H1 (cell line): ENCODE results near the gene TELO2. TPM values are rescaled to one million over a fixed set of nuclear protein-coding genes. Genes with fewer than 3 reads are reported as not detected.

Source experiments
- ASH2L ChIP-seq: fragments of 200-600, 300-600 bp; sonication (generic); IDR thresholded peaks from one replicate; pipeline ENCODE4 v1.7.1; 2017; ENCODE audit warnings: low read length
- HDAC6 ChIP-seq: IDR thresholded peaks from one replicate; pipeline ENCODE4 v1.7.1; 2012; ENCODE audit warnings: low read depth, mild to moderate bottlenecking, inconsistent platforms, low read length, moderate library complexity
- RNF2 ChIP-seq: fragments of 200-900, 300-1000 bp; sonication (generic); IDR thresholded peaks from 2 replicates; pipeline ENCODE4 v1.7.1; 2016; ENCODE audit warnings: borderline replicate concordance, low read depth, mild to moderate bottlenecking, antibody characterized with exemption, low read length; ENCODE audit not compliant: poor library complexity, severe bottlenecking; ENCODE audit errors: missing control alignments
- SRF ChIP-seq: IDR thresholded peaks from 2 replicates; pipeline ENCODE4 v1.6.1; 2011; ENCODE audit warnings: mild to moderate bottlenecking, low read depth, low read length, moderate library complexity
- ZNF274 ChIP-seq: IDR thresholded peaks from 2 replicates; pipeline ENCODE4 v1.7.0; 2012; ENCODE audit warnings: low read length, borderline replicate concordance; ENCODE audit errors: extremely low read depth
- polyA plus RNA-seq, 7 experiments: library from polyadenylated mRNA; depleted of rRNA in 3 of 7; stranded (reverse) in 5 of 7; unstranded in 2 of 7; fragments of >200 nt in 5 of 7; fragments of 200-250 nt in 2 of 7; gene quantifications; 1 replicate in 5 of 7; 2 replicates in 1 of 7; 4 replicates in 1 of 7; pipeline versions ENCODE4 v1.2.1 to v1.2.3, GENCODE V29; 2011 to 2013; ENCODE audit warnings: missing spikeins in 2 of 7, mixed read lengths in 2 of 7
- total RNA-seq: library from RNA; stranded (reverse); fragmentation: NEBNext Ultra II Directional; extraction: Animal tissue kit (Norgen Biotek cat#: 25700); gene quantifications from 2 replicates; pipeline ENCODE4 v1.2.1, GENCODE V29; 2021

The TELO2 gene
- total and polyA plus RNA-seq, 2 of the 8 experiments (the other 6 are each of a cell fraction or from before 2014, with no cell fraction given) = 39.3 to 64.8 TPM

DNA sequence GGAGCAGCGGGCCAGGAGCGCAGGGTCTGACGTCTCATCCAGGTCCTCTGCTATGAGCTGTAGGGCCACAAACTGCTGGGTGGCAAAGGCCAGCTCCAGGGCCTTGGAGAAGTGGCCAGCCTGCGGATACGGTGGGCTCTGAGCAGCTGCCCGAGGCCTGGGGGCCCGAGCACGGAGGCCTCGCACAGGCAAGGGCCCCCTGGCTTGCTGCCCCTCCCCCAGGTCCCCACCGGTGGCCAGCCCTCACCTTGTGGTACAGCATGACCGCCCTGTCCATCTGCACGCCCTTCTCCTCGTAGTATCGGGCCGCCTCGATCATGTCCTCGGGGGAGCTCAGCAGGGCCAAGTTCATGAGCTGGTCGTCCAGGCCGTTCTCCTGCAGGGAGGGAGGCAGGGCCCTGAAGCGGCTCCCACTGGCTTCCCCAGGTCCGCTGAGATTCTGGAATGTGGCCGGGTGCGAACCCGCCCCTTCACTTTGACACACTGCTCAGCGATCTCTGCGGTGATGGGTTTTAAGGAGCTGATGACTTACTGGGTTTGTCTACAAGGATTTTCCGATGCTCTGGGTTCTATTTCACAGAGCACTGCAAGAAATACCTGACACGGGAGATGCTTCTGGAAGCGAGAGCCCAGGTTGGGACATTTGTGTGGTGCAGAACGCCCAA, 30.6 kb downstream of the TELO2 start (continued):
- TF ChIP-seq SRF = no peak
- TF ChIP-seq RNF2 = no peak
- no peak for TF ChIP-seq ZNF274
- TF ChIP-seq HDAC6 = no peak
- TF ChIP-seq ASH2L = no peak
